HL-60 (cell line): ENCODE results near the gene AKAP1.

Source experiments
- DNase-seq, 2 experiments: peaks; one replicate each; pipeline ENCODE4 v3.0.0-alpha.2; 2010 to 2020; ENCODE audit warnings: low read depth in 1 of 2, low spot score in 1 of 2
- H3K27ac ChIP-seq: fragments of 250-450 bp; sonication (Bioruptor Pico); replicated peaks from 2 replicates; pipeline ENCODE4 v1.5.1; 2020; ENCODE audit warnings: mild to moderate bottlenecking, moderate library complexity
- H3K27me3 ChIP-seq: fragments of 250-450 bp; sonication (Bioruptor Pico); 2 replicates; pipeline ENCODE4 v1.5.1; 2021; ENCODE audit warnings: mild to moderate bottlenecking, moderate library complexity; ENCODE audit not compliant: insufficient read depth, poor library complexity, severe bottlenecking
- H3K4me3 ChIP-seq: replicated peaks from 2 replicates; pipeline ENCODE4 v1.5.1; 2011; ENCODE audit warnings: mild to moderate bottlenecking, control low read depth, low read length; ENCODE audit not compliant: insufficient read depth
- GABPA ChIP-seq: IDR thresholded peaks from 2 replicates; pipeline ENCODE4 v1.6.1; 2012; ENCODE audit warnings: low read depth
- POLR2AphosphoS5 ChIP-seq: IDR thresholded peaks from 2 replicates; pipeline ENCODE4 v1.6.1; 2012; ENCODE audit warnings: low read depth
- SPI1 ChIP-seq: IDR thresholded peaks from 2 replicates; pipeline ENCODE4 v1.6.1; 2012; ENCODE audit warnings: low read depth, mild to moderate bottlenecking, borderline replicate concordance
- TF ChIP-seq, protein P1 (sequence below): IDR thresholded peaks from 2 replicates; pipeline ENCODE4 v1.6.1; 2012; ENCODE audit warnings: low read depth; ENCODE audit not compliant: insufficient replicate concordance
- TF ChIP-seq, protein P2 (sequence below): IDR thresholded peaks from one replicate; pipeline ENCODE4 v1.5.1; 2011; ENCODE audit warnings: low read length, control low read depth, inconsistent platforms; ENCODE audit not compliant: insufficient read depth

The AKAP1 gene

DNA sequence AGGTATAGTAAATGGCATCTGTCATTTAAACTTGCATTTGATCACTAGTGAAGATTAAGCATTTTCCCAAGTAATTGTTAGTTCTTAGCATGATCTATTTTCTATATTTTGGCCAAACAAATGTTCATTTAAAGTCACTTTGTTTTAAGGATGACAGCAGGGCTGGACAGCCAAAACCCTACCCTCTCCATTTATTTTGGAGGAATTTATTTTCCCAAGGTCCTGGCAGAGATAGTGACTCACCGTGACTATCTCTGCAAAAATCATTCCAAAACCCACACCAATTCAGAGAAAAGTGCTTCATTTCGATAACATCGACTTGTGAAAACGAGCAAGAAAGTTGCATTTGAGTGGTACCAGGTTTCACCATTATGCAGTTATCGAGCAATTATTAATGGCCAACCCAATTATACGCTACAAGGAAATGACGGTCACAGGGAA lies 665 bp upstream of the AKAP1 start:
- peak overlapping the region; percentile 96 for H3K27ac ChIP-seq
- no peak for DNase-seq
- H3K27me3 ChIP-seq: no peaks in the 10 kb centered on the region
- H3K4me3 ChIP-seq: peak overlapping the region; percentile 75
- TF ChIP-seq, protein P1, sequence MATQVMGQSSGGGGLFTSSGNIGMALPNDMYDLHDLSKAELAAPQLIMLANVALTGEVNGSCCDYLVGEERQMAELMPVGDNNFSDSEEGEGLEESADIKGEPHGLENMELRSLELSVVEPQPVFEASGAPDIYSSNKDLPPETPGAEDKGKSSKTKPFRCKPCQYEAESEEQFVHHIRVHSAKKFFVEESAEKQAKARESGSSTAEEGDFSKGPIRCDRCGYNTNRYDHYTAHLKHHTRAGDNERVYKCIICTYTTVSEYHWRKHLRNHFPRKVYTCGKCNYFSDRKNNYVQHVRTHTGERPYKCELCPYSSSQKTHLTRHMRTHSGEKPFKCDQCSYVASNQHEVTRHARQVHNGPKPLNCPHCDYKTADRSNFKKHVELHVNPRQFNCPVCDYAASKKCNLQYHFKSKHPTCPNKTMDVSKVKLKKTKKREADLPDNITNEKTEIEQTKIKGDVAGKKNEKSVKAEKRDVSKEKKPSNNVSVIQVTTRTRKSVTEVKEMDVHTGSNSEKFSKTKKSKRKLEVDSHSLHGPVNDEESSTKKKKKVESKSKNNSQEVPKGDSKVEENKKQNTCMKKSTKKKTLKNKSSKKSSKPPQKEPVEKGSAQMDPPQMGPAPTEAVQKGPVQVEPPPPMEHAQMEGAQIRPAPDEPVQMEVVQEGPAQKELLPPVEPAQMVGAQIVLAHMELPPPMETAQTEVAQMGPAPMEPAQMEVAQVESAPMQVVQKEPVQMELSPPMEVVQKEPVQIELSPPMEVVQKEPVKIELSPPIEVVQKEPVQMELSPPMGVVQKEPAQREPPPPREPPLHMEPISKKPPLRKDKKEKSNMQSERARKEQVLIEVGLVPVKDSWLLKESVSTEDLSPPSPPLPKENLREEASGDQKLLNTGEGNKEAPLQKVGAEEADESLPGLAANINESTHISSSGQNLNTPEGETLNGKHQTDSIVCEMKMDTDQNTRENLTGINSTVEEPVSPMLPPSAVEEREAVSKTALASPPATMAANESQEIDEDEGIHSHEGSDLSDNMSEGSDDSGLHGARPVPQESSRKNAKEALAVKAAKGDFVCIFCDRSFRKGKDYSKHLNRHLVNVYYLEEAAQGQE: no peak
- TF ChIP-seq GABPA (no peak), SPI1 (no peak), POLR2AphosphoS5 (no peak)
- TF ChIP-seq, protein P2, sequence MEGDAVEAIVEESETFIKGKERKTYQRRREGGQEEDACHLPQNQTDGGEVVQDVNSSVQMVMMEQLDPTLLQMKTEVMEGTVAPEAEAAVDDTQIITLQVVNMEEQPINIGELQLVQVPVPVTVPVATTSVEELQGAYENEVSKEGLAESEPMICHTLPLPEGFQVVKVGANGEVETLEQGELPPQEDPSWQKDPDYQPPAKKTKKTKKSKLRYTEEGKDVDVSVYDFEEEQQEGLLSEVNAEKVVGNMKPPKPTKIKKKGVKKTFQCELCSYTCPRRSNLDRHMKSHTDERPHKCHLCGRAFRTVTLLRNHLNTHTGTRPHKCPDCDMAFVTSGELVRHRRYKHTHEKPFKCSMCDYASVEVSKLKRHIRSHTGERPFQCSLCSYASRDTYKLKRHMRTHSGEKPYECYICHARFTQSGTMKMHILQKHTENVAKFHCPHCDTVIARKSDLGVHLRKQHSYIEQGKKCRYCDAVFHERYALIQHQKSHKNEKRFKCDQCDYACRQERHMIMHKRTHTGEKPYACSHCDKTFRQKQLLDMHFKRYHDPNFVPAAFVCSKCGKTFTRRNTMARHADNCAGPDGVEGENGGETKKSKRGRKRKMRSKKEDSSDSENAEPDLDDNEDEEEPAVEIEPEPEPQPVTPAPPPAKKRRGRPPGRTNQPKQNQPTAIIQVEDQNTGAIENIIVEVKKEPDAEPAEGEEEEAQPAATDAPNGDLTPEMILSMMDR: no peak

DNA sequence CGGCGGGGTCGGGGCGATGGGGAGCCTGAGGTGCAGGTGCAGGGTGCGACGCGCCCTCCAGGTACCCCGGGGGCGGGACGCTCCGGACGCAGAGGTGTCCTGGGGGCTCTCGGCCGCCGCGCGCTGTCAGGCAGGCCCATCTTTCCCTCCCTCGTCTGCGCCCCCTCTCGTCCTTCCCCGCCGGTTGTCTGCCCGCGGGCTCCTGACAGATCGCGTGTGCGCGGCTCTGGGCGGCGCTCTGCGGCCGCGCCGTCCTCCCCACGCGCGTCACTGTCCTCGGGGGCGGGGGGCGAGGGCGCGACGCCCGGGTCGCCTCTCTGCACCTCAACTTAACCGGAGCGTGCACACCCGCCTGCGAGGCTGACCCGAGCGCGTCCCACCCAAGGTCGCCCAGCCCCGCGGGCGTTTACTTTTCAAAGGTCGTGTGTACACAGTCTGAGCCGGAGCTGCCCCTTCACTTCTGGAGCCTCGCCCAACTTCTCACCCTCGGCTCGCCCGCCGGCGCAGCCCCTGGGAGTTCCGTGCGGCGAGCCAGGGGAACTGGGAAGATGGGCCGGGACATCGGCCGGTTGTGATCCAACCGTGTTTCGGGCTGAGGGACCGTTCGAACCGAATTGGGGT lies 512 bp downstream of the AKAP1 start:
- Histone ChIP-seq H3K27me3 (no peaks in the 10 kb centered on the region), H3K27ac (peak overlapping the region; percentile 73), H3K4me3 (peak overlapping the region; percentile 77)
- DNase-seq: peak; percentile 43 to 56
- TF ChIP-seq, protein P1: no peak
- TF ChIP-seq POLR2AphosphoS5 (no peak), SPI1 (no peak), GABPA (no peak)
- TF ChIP-seq, protein P2: no peak

DNA sequence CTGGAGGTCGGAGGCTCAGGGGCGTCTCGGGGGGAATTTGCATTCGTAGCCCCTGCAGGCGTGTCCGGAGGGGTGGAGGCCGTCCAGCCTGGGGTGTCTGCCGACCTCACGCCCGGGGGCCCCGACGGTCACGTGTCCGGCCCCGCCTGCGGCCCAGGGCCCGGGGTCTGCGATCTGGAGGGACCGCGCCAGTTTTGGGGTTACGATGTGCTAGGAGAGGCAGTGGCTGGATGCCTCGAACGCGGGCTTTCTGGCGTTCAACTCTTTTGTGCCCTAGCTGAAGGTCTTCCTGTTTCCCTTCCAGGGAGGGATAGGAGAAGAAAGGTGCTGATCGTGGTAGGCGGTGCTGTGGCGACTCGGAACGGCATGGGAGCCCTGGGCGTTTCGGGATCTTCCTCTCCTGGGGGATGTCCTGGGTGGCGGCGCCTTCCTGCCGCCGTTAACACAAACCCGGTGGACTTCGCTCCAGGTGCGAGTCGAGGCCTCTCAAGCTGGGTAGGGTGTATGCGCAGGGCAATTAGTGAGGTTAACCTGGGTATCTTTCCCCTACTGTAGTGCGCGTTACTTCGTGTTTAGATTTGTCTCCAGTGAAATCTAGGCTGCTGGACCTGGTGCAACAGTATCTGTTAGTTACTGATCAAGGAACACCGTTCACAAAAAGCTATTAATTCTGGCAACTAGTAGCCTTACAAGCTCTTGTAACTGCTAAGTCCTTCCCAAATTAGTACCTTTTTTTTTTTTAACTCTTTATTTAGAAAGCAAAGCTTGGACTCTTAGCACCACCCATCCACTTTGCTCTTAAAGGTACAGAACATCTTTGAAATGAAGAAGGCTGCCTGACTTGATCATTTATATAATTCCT lies 1.3 kb downstream of the AKAP1 start:
- TF ChIP-seq POLR2AphosphoS5 (no peak), SPI1 (peak; percentile 33; the same call in 1 of the 2 replicates), GABPA (no peak)
- TF ChIP-seq, protein P1: no peak
- TF ChIP-seq, protein P2: no peak
- Histone ChIP-seq H3K4me3 (peak overlapping the region; percentile 77), H3K27ac (peak overlapping the region; percentile 73), H3K27me3 (no peaks in the 10 kb centered on the region)
- DNase-seq: peak in 1 of 2 experiments; percentile 45
